ENCODE measurements around the gene LAMB4.

LAMB4 gene

GRCh38 chr7:108016841-108017775, 113.1 kb downstream of the LAMB4 start:
- no peak for DNase-seq (ENCODE audit: low read depth in 2 of 3, low spot score in 2 of 3)

GRCh38 chr7:108015740-108016139, 114.4 kb downstream of the LAMB4 start:
- DNase-seq (ENCODE audit: low read depth in 2 of 3, low spot score in 2 of 3), result no peak

GRCh38 chr7:108014747-108015682, 115.1 kb downstream of the LAMB4 start:
- DNase-seq (ENCODE audit: low read depth in 2 of 3, low spot score in 2 of 3), result no peak

GRCh38 chr7:108014215-108014614, 115.9 kb downstream of the LAMB4 start:
- no peak for DNase-seq (ENCODE audit: low read depth in 2 of 3, low spot score in 2 of 3)

GRCh38 chr7:108012499-108013430, 117.4 kb downstream of the LAMB4 start:
- DNase-seq (ENCODE audit: low read depth in 2 of 3, low spot score in 2 of 3), result no peak

- no peak for DNase-seq (ENCODE audit: low read depth in 2 of 3, low spot score in 2 of 3)
Observed at GRCh38 chr7:108010377-108010776, 119.8 kb downstream of the LAMB4 start.

GRCh38 chr7:108009873-108010272, 120.3 kb downstream of the LAMB4 start:
- DNase-seq (ENCODE audit: low read depth in 2 of 3, low spot score in 2 of 3), result no peak

- no peak for DNase-seq (ENCODE audit: low read depth in 2 of 3, low spot score in 2 of 3)
Observed at GRCh38 chr7:108008827-108009226, 121.3 kb downstream of the LAMB4 start.

GRCh38 chr7:108008240-108008639, 121.9 kb downstream of the LAMB4 start:
- no peak for DNase-seq (ENCODE audit: low read depth in 2 of 3, low spot score in 2 of 3)

- DNase-seq (ENCODE audit: low read depth in 2 of 3, low spot score in 2 of 3), result no peak
Observed at GRCh38 chr7:108007762-108008161, 122.4 kb downstream of the LAMB4 start.

- DNase-seq (ENCODE audit: low read depth in 2 of 3, low spot score in 2 of 3), result no peak
Observed at GRCh38 chr7:108007261-108007660, 122.9 kb downstream of the LAMB4 start.

- no peak for DNase-seq (ENCODE audit: low read depth in 2 of 3, low spot score in 2 of 3)
Observed at GRCh38 chr7:108004220-108005142, 125.7 kb downstream of the LAMB4 start.

- DNase-seq (ENCODE audit: low read depth in 2 of 3, low spot score in 2 of 3), result no peak
Observed at GRCh38 chr7:108003599-108003935, 126.6 kb downstream of the LAMB4 start.

- no peak for DNase-seq (ENCODE audit: low read depth in 2 of 3, low spot score in 2 of 3)
Observed at GRCh38 chr7:108002726-108003598, 127.2 kb downstream of the LAMB4 start, which contains the start of gene LAMB1. TSS of gene LAMB1 (minus strand) at chr7:108003161. CDS start at chr7:108002885, 276 bp downstream.

- no peak for DNase-seq (ENCODE audit: low read depth in 2 of 3, low spot score in 2 of 3)
Observed at GRCh38 chr7:108001764-108002725, 128.1 kb downstream of the LAMB4 start.

- no peak for DNase-seq (ENCODE audit: low read depth in 2 of 3, low spot score in 2 of 3)
Observed at GRCh38 chr7:108000875-108001763, 129.0 kb downstream of the LAMB4 start.
